NB4 (cell line): ENCODE results near the gene SIRT5.

ENCODE experiments used
- DNase-seq: peaks from one replicate; pipeline ENCODE4 v3.0.0; 2010; ENCODE audit warnings: low read depth
- H3K4me3 ChIP-seq: one replicate; pipeline ENCODE4 v1.5.1; 2011; ENCODE audit warnings: mild to moderate bottlenecking, low read depth, low read length, moderate library complexity
- MAX ChIP-seq: IDR thresholded peaks from 2 replicates; pipeline ENCODE4 v1.6.1; 2011; ENCODE audit warnings: low read depth, low read length
- MYC ChIP-seq: IDR thresholded peaks from 2 replicates; pipeline ENCODE4 v1.6.1; 2011; ENCODE audit warnings: low read depth, low read length
- POLR2A ChIP-seq: IDR thresholded peaks from 2 replicates; pipeline ENCODE4 v1.6.1; 2011; ENCODE audit warnings: mild to moderate bottlenecking; ENCODE audit not compliant: insufficient read length; ENCODE audit errors: extremely low read depth
- TF ChIP-seq, protein P1 (sequence below): IDR thresholded peaks from one replicate; pipeline ENCODE4 v1.5.1; 2012; ENCODE audit warnings: low read depth, low read length

The SIRT5 gene

GRCh38 chr6:13536796-13537526, 37.4 kb upstream of the SIRT5 start:
- TF ChIP-seq MAX (no peak), POLR2A (no peak), MYC (no peak)
- TF ChIP-seq, protein P1, sequence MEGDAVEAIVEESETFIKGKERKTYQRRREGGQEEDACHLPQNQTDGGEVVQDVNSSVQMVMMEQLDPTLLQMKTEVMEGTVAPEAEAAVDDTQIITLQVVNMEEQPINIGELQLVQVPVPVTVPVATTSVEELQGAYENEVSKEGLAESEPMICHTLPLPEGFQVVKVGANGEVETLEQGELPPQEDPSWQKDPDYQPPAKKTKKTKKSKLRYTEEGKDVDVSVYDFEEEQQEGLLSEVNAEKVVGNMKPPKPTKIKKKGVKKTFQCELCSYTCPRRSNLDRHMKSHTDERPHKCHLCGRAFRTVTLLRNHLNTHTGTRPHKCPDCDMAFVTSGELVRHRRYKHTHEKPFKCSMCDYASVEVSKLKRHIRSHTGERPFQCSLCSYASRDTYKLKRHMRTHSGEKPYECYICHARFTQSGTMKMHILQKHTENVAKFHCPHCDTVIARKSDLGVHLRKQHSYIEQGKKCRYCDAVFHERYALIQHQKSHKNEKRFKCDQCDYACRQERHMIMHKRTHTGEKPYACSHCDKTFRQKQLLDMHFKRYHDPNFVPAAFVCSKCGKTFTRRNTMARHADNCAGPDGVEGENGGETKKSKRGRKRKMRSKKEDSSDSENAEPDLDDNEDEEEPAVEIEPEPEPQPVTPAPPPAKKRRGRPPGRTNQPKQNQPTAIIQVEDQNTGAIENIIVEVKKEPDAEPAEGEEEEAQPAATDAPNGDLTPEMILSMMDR = no peak
- no peak for DNase-seq
- no peak overlapping the region for H3K4me3 ChIP-seq

DNA sequence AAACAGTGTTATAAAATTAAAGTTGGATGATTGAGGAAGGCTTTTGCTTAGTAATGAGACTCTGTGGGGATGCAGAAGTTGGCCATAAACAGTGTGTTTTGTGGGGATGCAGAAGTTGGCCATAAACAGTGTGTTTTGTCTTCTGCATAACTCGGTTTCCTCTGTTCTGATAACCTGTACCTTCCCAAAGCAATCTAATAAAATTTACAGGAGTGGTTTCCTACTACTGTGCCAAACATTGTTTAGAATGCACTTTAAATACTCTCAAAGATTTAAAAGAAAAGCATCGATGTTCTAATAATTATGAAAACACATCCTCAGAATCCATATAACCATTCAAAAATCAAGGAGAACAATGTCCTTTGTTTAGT, 36.9 kb upstream of the SIRT5 start:
- no peak for DNase-seq
- TF ChIP-seq, protein P1 = no peak
- no peak for TF ChIP-seq MYC
- TF ChIP-seq MAX = no peak
- TF ChIP-seq POLR2A = no peak
- no peak overlapping the region for H3K4me3 ChIP-seq

DNA sequence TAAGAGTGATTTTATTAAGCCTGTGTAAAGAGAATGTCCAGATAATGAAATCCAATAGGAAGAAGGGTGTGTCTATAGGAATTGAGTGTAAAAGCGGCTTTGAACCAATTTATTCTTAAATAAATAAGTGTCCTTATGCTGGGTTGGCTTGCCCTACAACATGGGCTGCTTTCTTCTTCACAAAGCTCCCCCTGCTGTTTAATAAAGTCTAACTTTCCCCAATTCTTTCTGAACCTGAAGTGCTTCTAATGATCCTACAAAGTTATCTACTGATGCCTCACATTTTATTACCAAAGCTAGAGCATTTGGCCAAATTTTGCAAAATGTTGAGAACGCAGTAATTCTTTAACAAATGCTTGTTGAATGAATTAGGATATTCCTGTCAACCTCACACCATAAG, 36.3 kb upstream of the SIRT5 start:
- no peak overlapping the region for H3K4me3 ChIP-seq
- TF ChIP-seq POLR2A (no peak), MYC (no peak), MAX (no peak)
- TF ChIP-seq, protein P1 = peak; percentile 14
- DNase-seq = peak; percentile 56

- TF ChIP-seq POLR2A (no peak), MYC (no peak), MAX (no peak)
- TF ChIP-seq, protein P1 = no peak
- no peak overlapping the region for H3K4me3 ChIP-seq
- DNase-seq = no peak
Observed at GRCh38 chr6:13538600-13538999, 35.8 kb upstream of the SIRT5 start.

DNA sequence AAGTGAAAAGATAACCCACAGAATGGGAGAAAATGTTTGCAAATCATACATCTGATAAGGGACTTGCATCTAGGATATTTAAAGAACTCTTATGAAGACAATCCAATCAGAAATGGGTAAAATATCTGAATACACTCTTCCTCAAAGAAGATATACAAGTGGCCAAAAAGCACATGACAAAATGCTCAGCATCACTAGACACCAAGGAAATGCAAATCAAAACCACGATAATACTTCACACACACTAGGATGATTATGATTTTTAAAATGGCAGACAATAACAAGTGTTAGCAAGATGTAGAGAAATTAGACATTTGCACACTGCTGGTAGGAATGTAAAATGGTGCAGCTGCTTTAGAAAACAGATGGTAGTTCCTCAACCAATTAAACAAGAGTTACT, 34.8 kb upstream of the SIRT5 start:
- TF ChIP-seq MYC = no peak
- TF ChIP-seq MAX = no peak
- TF ChIP-seq POLR2A = no peak
- TF ChIP-seq, protein P1 = no peak
- no peak for DNase-seq
- no peak overlapping the region for H3K4me3 ChIP-seq
